HepG2 (cell line): Measurements from ENCODE around the gene AGER. TPM values are rescaled to one million over a fixed set of nuclear protein-coding genes. Genes with fewer than 3 reads are reported as not detected.
A peak's percentile ranks its signal among the peaks of the same experiment; 100 is the strongest.

Source experiments
- ARHGAP35 ChIP-seq: sonication (generic); formaldehyde crosslinking; IDR thresholded peaks from 2 replicates; pipeline ENCODE4 v1.9.0; 2022; ENCODE audit warnings: mild to moderate bottlenecking, inconsistent platforms, moderate library complexity, missing genetic modification reagents, borderline replicate concordance
- MTA3 ChIP-seq: sonication (generic); formaldehyde crosslinking; IDR thresholded peaks from 2 replicates; pipeline ENCODE4 v1.4.0; 2020; ENCODE audit warnings: missing genetic modification reagents
- ZNF333 ChIP-seq: sonication (generic); formaldehyde crosslinking; IDR thresholded peaks from 2 replicates; pipeline ENCODE4 v1.4.0; 2020; ENCODE audit warnings: mild to moderate bottlenecking, missing genetic modification reagents, borderline replicate concordance
- ZNF367 ChIP-seq: sonication (generic); formaldehyde crosslinking; IDR thresholded peaks from 2 replicates; pipeline ENCODE4 v1.4.0; 2020; ENCODE audit warnings: missing genetic modification reagents, borderline replicate concordance
- ZNF501 ChIP-seq: sonication (generic); formaldehyde crosslinking; IDR thresholded peaks from 2 replicates; pipeline ENCODE4 v1.5.1; 2020; ENCODE audit warnings: mild to moderate bottlenecking, moderate library complexity, missing genetic modification reagents
- polyA plus RNA-seq, 8 experiments: library from polyadenylated mRNA; depleted of rRNA in 3 of 8; stranded (reverse) in 7 of 8; unstranded in 1 of 8; fragments of >200 nt; fragmentation: Illumina TruSeq in 4 of 8; extraction: Trizol in 4 of 8; gene quantifications; 2 replicates each; pipeline versions ENCODE4 v1.2.1 to v1.2.3, GENCODE V29; 2011 to 2016; ENCODE audit warnings: low read depth in 4 of 8, missing spikeins in 1 of 8, mixed read lengths in 1 of 8; ENCODE audit not compliant: insufficient read depth in 1 of 8
- total RNA-seq, 5 experiments: library from RNA; depleted of rRNA; stranded (reverse); fragments of >200 nt; fragmentation: Illumina TruSeq; extraction: Trizol; gene quantifications; 2 replicates each; pipeline ENCODE4 v1.2.3, GENCODE V29; 2016; ENCODE audit warnings: low read depth in 1 of 5
- TF ChIP-seq, protein P1 (sequence below): sonication (generic); formaldehyde crosslinking; IDR thresholded peaks from 2 replicates; pipeline ENCODE4 v1.4.0; 2020; ENCODE audit warnings: missing genetic modification reagents, borderline replicate concordance
- TF ChIP-seq, protein P2 (sequence below): sonication (generic); formaldehyde crosslinking; IDR thresholded peaks from 2 replicates; pipeline ENCODE4 v1.8.0; 2022; ENCODE audit warnings: mild to moderate bottlenecking, missing genetic modification reagents; ENCODE audit not compliant: insufficient replicate concordance
- TF ChIP-seq, protein P3 (sequence below): IDR thresholded peaks from 2 replicates; pipeline ENCODE4 v1.4.0; 2020; ENCODE audit warnings: mild to moderate bottlenecking, missing genetic modification reagents
- TF ChIP-seq, protein P4 (sequence below): sonication (generic); formaldehyde crosslinking; IDR thresholded peaks from 2 replicates; pipeline ENCODE4 v1.4.0; 2020; ENCODE audit warnings: mild to moderate bottlenecking, missing genetic modification reagents, borderline replicate concordance
- TF ChIP-seq, protein P5 (sequence below): sonication (generic); formaldehyde crosslinking; conservative IDR thresholded peaks from 2 replicates; pipeline ENCODE4 v1.8.0; 2022; ENCODE audit warnings: missing genetic modification reagents
- TF ChIP-seq, protein P6 (sequence below): sonication (generic); formaldehyde crosslinking; IDR thresholded peaks from 2 replicates; pipeline ENCODE4 v1.5.0; 2020; ENCODE audit warnings: missing genetic modification reagents

AGER gene
- total and polyA plus RNA-seq, 2 of the 13 experiments (the other 11 are each of a cell fraction or from before 2014, with no cell fraction given): 1.9 to 5.1 TPM

DNA sequence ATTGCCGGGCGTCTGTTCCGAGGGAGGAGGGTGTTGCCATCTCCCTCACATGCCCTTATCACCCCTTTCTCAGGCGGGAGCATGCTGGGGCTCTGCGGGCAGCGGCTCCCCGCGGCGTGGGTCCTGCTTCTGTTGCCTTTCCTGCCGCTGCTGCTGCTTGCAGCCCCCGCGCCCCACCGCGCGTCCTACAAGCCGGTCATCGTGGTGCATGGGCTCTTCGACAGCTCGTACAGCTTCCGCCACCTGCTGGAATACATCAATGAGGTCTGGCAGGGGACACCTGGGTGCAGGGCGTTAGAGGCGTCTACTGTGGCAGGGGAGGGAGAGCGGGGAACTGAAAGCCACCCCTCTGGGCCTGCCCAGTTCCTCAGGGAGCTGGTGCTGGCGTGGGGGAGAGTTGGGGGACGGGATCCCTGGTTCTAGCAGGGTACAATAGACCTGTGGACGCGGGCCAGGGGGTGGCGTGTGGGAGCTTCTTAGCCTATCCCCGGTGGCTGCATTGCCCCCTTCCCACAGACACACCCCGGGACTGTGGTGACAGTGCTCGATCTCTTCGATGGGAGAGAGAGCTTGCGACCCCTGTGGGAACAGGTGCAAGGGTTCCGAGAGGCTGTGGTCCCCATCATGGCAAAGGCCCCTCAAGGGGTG is 29.4 kb downstream of the AGER start (continued):
- TF ChIP-seq, protein P1, sequence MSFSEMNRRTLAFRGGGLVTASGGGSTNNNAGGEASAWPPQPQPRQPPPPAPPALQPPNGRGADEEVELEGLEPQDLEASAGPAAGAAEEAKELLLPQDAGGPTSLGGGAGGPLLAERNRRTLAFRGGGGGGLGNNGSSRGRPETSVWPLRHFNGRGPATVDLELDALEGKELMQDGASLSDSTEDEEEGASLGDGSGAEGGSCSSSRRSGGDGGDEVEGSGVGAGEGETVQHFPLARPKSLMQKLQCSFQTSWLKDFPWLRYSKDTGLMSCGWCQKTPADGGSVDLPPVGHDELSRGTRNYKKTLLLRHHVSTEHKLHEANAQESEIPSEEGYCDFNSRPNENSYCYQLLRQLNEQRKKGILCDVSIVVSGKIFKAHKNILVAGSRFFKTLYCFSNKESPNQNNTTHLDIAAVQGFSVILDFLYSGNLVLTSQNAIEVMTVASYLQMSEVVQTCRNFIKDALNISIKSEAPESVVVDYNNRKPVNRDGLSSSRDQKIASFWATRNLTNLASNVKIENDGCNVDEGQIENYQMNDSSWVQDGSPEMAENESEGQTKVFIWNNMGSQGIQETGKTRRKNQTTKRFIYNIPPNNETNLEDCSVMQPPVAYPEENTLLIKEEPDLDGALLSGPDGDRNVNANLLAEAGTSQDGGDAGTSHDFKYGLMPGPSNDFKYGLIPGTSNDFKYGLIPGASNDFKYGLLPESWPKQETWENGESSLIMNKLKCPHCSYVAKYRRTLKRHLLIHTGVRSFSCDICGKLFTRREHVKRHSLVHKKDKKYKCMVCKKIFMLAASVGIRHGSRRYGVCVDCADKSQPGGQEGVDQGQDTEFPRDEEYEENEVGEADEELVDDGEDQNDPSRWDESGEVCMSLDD (CRISPR knock-in tag): no peak
- TF ChIP-seq, protein P2, sequence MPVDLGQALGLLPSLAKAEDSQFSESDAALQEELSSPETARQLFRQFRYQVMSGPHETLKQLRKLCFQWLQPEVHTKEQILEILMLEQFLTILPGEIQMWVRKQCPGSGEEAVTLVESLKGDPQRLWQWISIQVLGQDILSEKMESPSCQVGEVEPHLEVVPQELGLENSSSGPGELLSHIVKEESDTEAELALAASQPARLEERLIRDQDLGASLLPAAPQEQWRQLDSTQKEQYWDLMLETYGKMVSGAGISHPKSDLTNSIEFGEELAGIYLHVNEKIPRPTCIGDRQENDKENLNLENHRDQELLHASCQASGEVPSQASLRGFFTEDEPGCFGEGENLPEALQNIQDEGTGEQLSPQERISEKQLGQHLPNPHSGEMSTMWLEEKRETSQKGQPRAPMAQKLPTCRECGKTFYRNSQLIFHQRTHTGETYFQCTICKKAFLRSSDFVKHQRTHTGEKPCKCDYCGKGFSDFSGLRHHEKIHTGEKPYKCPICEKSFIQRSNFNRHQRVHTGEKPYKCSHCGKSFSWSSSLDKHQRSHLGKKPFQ (CRISPR knock-in tag): no peak
- no peak for TF ChIP-seq MTA3 (CRISPR knock-in tag)
- TF ChIP-seq ARHGAP35 (CRISPR knock-in tag): 0 out of 2 replicates have a peak, but pooled peaks have one; percentile 36
- TF ChIP-seq, protein P3, sequence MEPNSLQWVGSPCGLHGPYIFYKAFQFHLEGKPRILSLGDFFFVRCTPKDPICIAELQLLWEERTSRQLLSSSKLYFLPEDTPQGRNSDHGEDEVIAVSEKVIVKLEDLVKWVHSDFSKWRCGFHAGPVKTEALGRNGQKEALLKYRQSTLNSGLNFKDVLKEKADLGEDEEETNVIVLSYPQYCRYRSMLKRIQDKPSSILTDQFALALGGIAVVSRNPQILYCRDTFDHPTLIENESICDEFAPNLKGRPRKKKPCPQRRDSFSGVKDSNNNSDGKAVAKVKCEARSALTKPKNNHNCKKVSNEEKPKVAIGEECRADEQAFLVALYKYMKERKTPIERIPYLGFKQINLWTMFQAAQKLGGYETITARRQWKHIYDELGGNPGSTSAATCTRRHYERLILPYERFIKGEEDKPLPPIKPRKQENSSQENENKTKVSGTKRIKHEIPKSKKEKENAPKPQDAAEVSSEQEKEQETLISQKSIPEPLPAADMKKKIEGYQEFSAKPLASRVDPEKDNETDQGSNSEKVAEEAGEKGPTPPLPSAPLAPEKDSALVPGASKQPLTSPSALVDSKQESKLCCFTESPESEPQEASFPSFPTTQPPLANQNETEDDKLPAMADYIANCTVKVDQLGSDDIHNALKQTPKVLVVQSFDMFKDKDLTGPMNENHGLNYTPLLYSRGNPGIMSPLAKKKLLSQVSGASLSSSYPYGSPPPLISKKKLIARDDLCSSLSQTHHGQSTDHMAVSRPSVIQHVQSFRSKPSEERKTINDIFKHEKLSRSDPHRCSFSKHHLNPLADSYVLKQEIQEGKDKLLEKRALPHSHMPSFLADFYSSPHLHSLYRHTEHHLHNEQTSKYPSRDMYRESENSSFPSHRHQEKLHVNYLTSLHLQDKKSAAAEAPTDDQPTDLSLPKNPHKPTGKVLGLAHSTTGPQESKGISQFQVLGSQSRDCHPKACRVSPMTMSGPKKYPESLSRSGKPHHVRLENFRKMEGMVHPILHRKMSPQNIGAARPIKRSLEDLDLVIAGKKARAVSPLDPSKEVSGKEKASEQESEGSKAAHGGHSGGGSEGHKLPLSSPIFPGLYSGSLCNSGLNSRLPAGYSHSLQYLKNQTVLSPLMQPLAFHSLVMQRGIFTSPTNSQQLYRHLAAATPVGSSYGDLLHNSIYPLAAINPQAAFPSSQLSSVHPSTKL (CRISPR knock-in tag): no peak; the same call in 1 of the 2 replicates
- TF ChIP-seq, protein P4, sequence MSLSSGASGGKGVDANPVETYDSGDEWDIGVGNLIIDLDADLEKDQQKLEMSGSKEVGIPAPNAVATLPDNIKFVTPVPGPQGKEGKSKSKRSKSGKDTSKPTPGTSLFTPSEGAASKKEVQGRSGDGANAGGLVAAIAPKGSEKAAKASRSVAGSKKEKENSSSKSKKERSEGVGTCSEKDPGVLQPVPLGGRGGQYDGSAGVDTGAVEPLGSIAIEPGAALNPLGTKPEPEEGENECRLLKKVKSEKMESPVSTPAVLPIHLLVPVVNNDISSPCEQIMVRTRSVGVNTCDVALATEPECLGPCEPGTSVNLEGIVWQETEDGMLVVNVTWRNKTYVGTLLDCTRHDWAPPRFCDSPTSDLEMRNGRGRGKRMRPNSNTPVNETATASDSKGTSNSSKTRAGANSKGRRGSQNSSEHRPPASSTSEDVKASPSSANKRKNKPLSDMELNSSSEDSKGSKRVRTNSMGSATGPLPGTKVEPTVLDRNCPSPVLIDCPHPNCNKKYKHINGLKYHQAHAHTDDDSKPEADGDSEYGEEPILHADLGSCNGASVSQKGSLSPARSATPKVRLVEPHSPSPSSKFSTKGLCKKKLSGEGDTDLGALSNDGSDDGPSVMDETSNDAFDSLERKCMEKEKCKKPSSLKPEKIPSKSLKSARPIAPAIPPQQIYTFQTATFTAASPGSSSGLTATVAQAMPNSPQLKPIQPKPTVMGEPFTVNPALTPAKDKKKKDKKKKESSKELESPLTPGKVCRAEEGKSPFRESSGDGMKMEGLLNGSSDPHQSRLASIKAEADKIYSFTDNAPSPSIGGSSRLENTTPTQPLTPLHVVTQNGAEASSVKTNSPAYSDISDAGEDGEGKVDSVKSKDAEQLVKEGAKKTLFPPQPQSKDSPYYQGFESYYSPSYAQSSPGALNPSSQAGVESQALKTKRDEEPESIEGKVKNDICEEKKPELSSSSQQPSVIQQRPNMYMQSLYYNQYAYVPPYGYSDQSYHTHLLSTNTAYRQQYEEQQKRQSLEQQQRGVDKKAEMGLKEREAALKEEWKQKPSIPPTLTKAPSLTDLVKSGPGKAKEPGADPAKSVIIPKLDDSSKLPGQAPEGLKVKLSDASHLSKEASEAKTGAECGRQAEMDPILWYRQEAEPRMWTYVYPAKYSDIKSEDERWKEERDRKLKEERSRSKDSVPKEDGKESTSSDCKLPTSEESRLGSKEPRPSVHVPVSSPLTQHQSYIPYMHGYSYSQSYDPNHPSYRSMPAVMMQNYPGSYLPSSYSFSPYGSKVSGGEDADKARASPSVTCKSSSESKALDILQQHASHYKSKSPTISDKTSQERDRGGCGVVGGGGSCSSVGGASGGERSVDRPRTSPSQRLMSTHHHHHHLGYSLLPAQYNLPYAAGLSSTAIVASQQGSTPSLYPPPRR: no peak
- 0 out of 2 replicates have a peak, but pooled peaks have one; percentile 45 for TF ChIP-seq ZNF501 (CRISPR knock-in tag)
- no peak for TF ChIP-seq ZNF367 (CRISPR knock-in tag)
- TF ChIP-seq, protein P5, sequence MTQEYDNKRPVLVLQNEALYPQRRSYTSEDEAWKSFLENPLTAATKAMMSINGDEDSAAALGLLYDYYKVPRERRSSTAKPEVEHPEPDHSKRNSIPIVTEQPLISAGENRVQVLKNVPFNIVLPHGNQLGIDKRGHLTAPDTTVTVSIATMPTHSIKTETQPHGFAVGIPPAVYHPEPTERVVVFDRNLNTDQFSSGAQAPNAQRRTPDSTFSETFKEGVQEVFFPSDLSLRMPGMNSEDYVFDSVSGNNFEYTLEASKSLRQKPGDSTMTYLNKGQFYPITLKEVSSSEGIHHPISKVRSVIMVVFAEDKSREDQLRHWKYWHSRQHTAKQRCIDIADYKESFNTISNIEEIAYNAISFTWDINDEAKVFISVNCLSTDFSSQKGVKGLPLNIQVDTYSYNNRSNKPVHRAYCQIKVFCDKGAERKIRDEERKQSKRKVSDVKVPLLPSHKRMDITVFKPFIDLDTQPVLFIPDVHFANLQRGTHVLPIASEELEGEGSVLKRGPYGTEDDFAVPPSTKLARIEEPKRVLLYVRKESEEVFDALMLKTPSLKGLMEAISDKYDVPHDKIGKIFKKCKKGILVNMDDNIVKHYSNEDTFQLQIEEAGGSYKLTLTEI (CRISPR knock-in tag): no peak
- TF ChIP-seq, protein P6, sequence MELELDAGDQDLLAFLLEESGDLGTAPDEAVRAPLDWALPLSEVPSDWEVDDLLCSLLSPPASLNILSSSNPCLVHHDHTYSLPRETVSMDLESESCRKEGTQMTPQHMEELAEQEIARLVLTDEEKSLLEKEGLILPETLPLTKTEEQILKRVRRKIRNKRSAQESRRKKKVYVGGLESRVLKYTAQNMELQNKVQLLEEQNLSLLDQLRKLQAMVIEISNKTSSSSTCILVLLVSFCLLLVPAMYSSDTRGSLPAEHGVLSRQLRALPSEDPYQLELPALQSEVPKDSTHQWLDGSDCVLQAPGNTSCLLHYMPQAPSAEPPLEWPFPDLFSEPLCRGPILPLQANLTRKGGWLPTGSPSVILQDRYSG (CRISPR knock-in tag): no peak
- no peak; the same call in 1 of the 2 replicates for TF ChIP-seq ZNF333 (CRISPR knock-in tag)
